Spinal cord (tissue), 10 donors: ENCODE results near the gene HSD17B1. TPM values are rescaled to one million over a fixed set of nuclear protein-coding genes. Genes with fewer than 3 reads are reported as not detected.
"Not testable (repeated sequence)": the region's sequence is repeated elsewhere in the genome, so short reads cannot be mapped to it uniquely, and the experiment has no call there.

Experiments
- DNase-seq, 6 donors: peaks; one replicate each; pipeline versions ENCODE4 v3.0.0 to v3.0.0-alpha.2; 2013 to 2015; ENCODE audit warnings: low spot score in 6 of 6, low read depth in 4 of 6
- H3K27ac ChIP-seq: one replicate; pipeline ENCODE4 v1.5.1; 2013; ENCODE audit warnings: low read depth, low read length, control low read depth
- H3K27me3 ChIP-seq: one replicate; pipeline ENCODE4 v1.6.1; 2013; ENCODE audit warnings: low read length; ENCODE audit not compliant: control insufficient read depth, insufficient read depth
- H3K36me3 ChIP-seq: one replicate; pipeline ENCODE4 v1.6.1; 2013; ENCODE audit warnings: low read length; ENCODE audit not compliant: control insufficient read depth, insufficient read depth
- H3K4me1 ChIP-seq: one replicate; pipeline ENCODE4 v1.6.1; 2013; ENCODE audit warnings: low read length; ENCODE audit not compliant: control insufficient read depth, insufficient read depth
- H3K4me3 ChIP-seq: one replicate; pipeline ENCODE4 v1.5.1; 2013; ENCODE audit warnings: low read depth, low read length, control low read depth
- H3K9me3 ChIP-seq: one replicate; pipeline ENCODE4 v1.6.1; 2013; ENCODE audit warnings: low read length; ENCODE audit not compliant: control insufficient read depth, insufficient read depth
- WGBS: methylation state at CpG from one replicate; pipeline ENCODE4 v1.1.5; 2013; ENCODE audit warnings: missing lambda C conversion rate; ENCODE audit not compliant: insufficient coverage; 5-methylcytosine and 5-hydroxymethylcytosine counted together
- polyA plus RNA-seq, 2 donors: library from polyadenylated mRNA; unstranded; fragments of 120-200 nt; gene quantifications; one replicate each; pipeline ENCODE4 v1.2.1, GENCODE V29; 2013; ENCODE audit not compliant: insufficient read length in 2 of 2
- total RNA-seq, 2 donors: library from RNA; depleted of rRNA in 1 of 2; stranded (reverse); fragments of 120-200 nt in 1 of 2; fragments of >200 nt in 1 of 2; gene quantifications; one replicate each; pipeline versions ENCODE4 v1.2.3 to v1.2.4, GENCODE V29; 2013 to 2014
- donor health status: healthy.

Gene HSD17B1
- total and polyA plus RNA-seq, 4 donors, result 0.69 to 6.8 (median 5.2) TPM

GRCh38 chr17:42554250-42555121, 1.8 kb downstream of the HSD17B1 start:
- peak in 5 of 6 donors; percentile 79 to 96 (median 88) for DNase-seq
- H3K4me1 ChIP-seq, result peaks cover 36% of the 10 kb centered on the region
- WGBS, result under 1% methylated on average over 74 of the region's 82 CpGs
- H3K36me3 ChIP-seq, result peaks cover 23% of the 10 kb centered on the region
- H3K27ac ChIP-seq, result peak overlapping the region; percentile 89
- H3K4me3 ChIP-seq, result peak overlapping the region; percentile 74
- H3K9me3 ChIP-seq, result no peaks in the 10 kb centered on the region
- H3K27me3 ChIP-seq, result no peaks in the 10 kb centered on the region

- Histone ChIP-seq H3K9me3 (no peaks in the 10 kb centered on the region), H3K27ac (peak overlapping the region; percentile 89), H3K4me1 (peaks cover 36% of the 10 kb centered on the region), H3K4me3 (peak overlapping the region; percentile 74), H3K36me3 (peaks cover 23% of the 10 kb centered on the region), H3K27me3 (no peaks in the 10 kb centered on the region)
- WGBS, result no CpG with 5 or more reads among the region's 4 CpGs
- no peak for DNase-seq
Measured at GRCh38 chr17:42555122-42555622, 2.4 kb downstream of the HSD17B1 start.

GRCh38 chr17:42555961-42556617, 3.4 kb downstream of the HSD17B1 start:
- not testable (repeated sequence) for H3K27me3 ChIP-seq, H3K9me3 ChIP-seq, H3K4me3 ChIP-seq, H3K27ac ChIP-seq, DNase-seq
- Histone ChIP-seq H3K4me1 (peaks cover 36% of the 10 kb centered on the region), H3K36me3 (peaks cover 23% of the 10 kb centered on the region)
- 44% methylated on average over 4 of the region's 5 CpGs for WGBS

GRCh38 chr17:42559075-42559474, 6.4 kb downstream of the HSD17B1 start:
- no peaks in the 10 kb centered on the region for H3K27me3 ChIP-seq
- H3K27ac ChIP-seq, result no peak overlapping the region
- H3K4me3 ChIP-seq, result no peak overlapping the region

GRCh38 chr17:42560246-42560645, 7.5 kb downstream of the HSD17B1 start:
- peaks cover 23% of the 10 kb centered on the region for H3K36me3 ChIP-seq
- no peak for DNase-seq
- H3K4me3 ChIP-seq, result no peak overlapping the region
- H3K4me1 ChIP-seq, result peaks cover 43% of the 10 kb centered on the region
- no CpG with 5 or more reads among the region's 3 CpGs for WGBS
- H3K9me3 ChIP-seq, result no peaks in the 10 kb centered on the region
- peak overlapping the region; percentile 7 for H3K27ac ChIP-seq
- H3K27me3 ChIP-seq, result no peaks in the 10 kb centered on the region

More at GRCh38 chr17:42559075-42559474, 6.4 kb downstream of the HSD17B1 start:
- Histone ChIP-seq H3K36me3 (peaks cover 15% of the 10 kb centered on the region), H3K4me1 (peaks cover 45% of the 10 kb centered on the region), H3K9me3 (no peaks in the 10 kb centered on the region)
- DNase-seq, result no peak
- 98% methylated on average over 5 of the region's 6 CpGs for WGBS

- Histone ChIP-seq H3K36me3 (peaks cover 38% of the 10 kb centered on the region), H3K27ac (peak within 1 kb of the TSS; percentile 87), H3K4me3 (peak within 1 kb of the TSS; percentile 90), H3K4me1 (peaks cover 46% of the 10 kb centered on the region), H3K27me3 (no peaks in the 10 kb centered on the region), H3K9me3 (no peaks in the 10 kb centered on the region)
- DNase-seq, result peak; percentile 98 to 99 (median 98)
- WGBS, result under 1% methylated on average over 26 of the region's 26 CpGs
Measured at GRCh38 chr17:42561897-42562387, 9.2 kb downstream of the HSD17B1 start, which contains the start of gene COASY. Gene COASY, plus strand, starts transcription at chr17:42562148. Its CDS starts 475 bp downstream, at chr17:42562623.

GRCh38 chr17:42562388-42563142, 9.8 kb downstream of the HSD17B1 start:
- no peaks in the 10 kb centered on the region for H3K9me3 ChIP-seq
- no peaks in the 10 kb centered on the region for H3K27me3 ChIP-seq
- peak overlapping the region; percentile 87 for H3K27ac ChIP-seq
- peaks cover 52% of the 10 kb centered on the region for H3K4me1 ChIP-seq
- peak in 1 of 6 donors; percentile 11 for DNase-seq
- 15% methylated on average over 47 of the region's 48 CpGs for WGBS
- peaks cover 42% of the 10 kb centered on the region for H3K36me3 ChIP-seq
- H3K4me3 ChIP-seq, result peak overlapping the region; percentile 90

GRCh38 chr17:42563143-42563509, 10.4 kb downstream of the HSD17B1 start:
- no peak overlapping the region for H3K27ac ChIP-seq

GRCh38 chr17:42563543-42563942, 10.8 kb downstream of the HSD17B1 start:
- 57% methylated on average over 1 of the region's 1 CpG for WGBS
- no peak for DNase-seq
- Histone ChIP-seq H3K27me3 (no peaks in the 10 kb centered on the region), H3K9me3 (no peaks in the 10 kb centered on the region), H3K27ac (no peak overlapping the region), H3K4me1 (peaks cover 62% of the 10 kb centered on the region), H3K36me3 (peaks cover 46% of the 10 kb centered on the region), H3K4me3 (no peak overlapping the region)

More at GRCh38 chr17:42563143-42563509, 10.4 kb downstream of the HSD17B1 start:
- Histone ChIP-seq H3K9me3 (no peaks in the 10 kb centered on the region), H3K4me1 (peaks cover 57% of the 10 kb centered on the region), H3K27me3 (no peaks in the 10 kb centered on the region), H3K36me3 (peaks cover 42% of the 10 kb centered on the region), H3K4me3 (peak overlapping the region; percentile 90)
- no peak for DNase-seq
- WGBS, result 75% methylated on average over 4 of the region's 14 CpGs
